Hepatocyte (in vitro differentiated cells): ENCODE data around the gene AP3S1.

Source experiments
- CTCF ChIP-seq: fragments of 200-600 bp; sonication (generic); IDR thresholded peaks from 2 replicates; pipeline ENCODE4 v1.5.1; 2016; ENCODE audit warnings: antibody characterized with exemption, mild to moderate bottlenecking; ENCODE audit not compliant: poor library complexity
- EZH2 ChIP-seq: fragments of 200-600 bp; sonication (generic); IDR thresholded peaks from 2 replicates; pipeline ENCODE4 v1.6.1; 2016; ENCODE audit warnings: antibody characterized with exemption, mild to moderate bottlenecking, borderline replicate concordance

- no peak for TF ChIP-seq CTCF
- no peak for TF ChIP-seq EZH2
Observed at GRCh38 chr5:115801152-115801551, 40.6 kb upstream of the AP3S1 start.
